Dedifferentiated amniotic fluid mesenchymal stem cell (primary cell): Measurements from ENCODE around the gene CES2.
A peak's percentile ranks its signal among the peaks of the same experiment; 100 is the strongest.

Source experiments
- DNase-seq: peaks from one replicate; pipeline ENCODE4 v3.0.0-alpha.2; 2016; ENCODE audit errors: extremely low spot score

Gene CES2

GRCh38 chr16:66918803-66919568, 16.3 kb upstream of the CES2 start, which contains the start of gene CDH16:
Gene CDH16 (minus strand): TSS chr16:66918885. CDS start chr16:66918065, 820 bp downstream.
- no peak for DNase-seq

DNA sequence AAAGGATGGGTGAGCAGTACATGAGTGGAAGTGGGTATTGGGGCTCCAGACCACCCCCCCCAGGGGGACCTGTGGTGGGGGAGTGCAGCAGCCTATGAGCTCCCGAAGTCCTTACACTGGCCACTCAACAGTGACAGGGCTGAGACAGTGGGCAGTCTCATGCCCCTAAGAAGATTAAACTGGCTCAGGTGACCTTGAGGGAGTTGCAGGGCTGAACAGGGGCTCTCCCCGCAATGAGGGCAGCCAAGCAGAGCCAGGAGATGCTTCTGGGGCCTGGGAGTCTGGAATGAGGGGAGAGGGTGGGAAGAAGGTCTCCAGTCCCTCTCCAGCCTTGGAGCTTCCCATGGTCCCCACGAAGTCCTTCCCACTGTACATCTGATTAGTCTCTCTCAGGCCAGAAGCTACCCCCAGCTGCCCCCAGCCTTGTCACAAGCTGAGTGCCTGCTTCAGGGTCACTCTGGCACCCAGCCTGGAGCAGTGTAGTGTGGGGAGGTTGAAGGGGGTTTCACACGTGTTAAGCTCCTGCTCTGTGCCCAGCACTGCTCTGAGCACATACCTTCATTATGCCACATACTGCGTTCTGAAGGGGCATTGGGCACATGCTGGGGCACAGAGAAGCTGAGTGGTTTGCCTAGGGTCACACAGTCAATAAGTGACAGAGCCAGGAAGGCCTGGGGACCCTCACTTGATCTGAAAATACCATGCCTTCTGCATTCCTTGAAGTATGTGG, 15.6 kb upstream of the CES2 start:
- DNase-seq, result no peak

GRCh38 chr16:66920299-66920590, 15.1 kb upstream of the CES2 start:
- DNase-seq, result no peak

DNA sequence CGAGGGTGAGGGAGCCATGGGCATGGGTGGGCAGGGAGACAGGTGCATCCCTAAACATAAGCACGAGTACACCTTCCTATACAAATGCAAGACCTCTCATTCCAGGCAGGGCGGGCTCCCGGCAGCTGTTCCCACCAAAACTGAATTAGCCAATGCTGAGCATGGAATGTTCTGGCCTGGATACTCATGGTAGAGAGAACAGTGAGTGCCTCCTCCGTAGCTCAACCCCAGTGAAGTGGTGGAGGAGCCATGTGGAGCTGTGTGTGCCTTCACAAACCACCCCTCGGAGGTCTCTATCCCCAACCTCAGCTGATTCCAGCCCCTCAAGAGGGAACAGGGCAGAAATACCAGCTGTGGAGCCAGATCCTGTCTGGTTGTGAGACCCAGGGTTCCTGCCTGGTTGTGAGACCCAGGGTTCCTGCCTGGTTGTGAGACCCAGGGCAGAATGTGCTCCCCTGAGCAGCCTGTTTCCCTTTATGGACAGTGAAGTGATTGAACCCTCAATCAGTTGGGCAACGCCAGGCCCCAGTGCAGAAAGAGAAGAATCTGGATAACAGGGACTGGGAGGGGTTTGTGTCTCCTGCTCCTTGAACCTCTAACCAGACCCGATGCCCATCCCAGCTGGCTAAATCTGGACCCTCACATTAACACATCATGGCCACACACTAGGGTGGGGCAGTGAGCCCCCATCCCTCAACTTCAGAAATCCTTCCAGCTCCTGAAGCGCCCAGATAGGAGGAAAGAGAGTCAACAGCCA, 14.2 kb upstream of the CES2 start:
- DNase-seq, result no peak

DNA sequence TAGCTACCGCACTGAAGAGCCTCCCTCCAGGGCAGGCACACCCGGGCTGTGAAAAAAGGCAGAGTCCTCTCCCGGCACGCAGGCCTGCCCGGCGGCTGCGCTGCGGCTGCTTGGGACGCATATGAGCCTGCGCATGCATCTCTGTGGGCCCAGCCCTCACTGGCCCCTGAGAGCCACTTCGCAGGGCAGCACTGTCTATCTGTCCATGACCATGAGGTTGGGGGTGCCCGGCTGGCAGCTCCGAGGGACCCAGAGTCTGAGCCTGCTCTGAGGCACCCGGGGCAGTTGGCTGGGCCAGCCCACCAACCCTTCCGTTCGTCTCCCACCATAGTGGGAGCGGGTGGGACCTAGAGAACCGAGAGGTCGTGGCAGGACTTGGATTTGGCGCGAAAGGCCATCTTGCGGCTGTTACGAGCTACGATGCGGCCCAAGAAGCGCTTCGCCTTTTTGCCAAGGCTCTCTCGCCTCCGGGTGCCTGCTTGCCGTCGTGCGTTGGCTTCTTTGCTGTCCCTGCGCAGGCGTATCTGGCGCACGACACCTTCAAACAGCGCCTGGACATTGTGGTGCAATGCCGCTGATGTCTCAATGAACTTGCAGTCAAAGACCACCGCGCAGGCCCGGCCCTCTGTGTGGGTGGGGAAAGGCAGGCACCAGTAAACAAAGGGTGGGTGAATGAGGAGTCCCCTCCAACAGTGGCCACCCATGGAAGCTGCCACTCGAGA, 13.4 kb upstream of the CES2 start:
- no peak for DNase-seq

- no peak for DNase-seq
Observed at GRCh38 chr16:66923247-66923731, 12.0 kb upstream of the CES2 start.

- DNase-seq, result no peak
Observed at GRCh38 chr16:66923866-66924265, 11.4 kb upstream of the CES2 start.

GRCh38 chr16:66924527-66925321, 10.6 kb upstream of the CES2 start:
- DNase-seq, result no peak

GRCh38 chr16:66925322-66925840, 9.9 kb upstream of the CES2 start, which contains the start of gene RRAD:
Gene RRAD (minus strand): TSS chr16:66925535. CDS start chr16:66925179, 356 bp downstream.
- no peak for DNase-seq

DNA sequence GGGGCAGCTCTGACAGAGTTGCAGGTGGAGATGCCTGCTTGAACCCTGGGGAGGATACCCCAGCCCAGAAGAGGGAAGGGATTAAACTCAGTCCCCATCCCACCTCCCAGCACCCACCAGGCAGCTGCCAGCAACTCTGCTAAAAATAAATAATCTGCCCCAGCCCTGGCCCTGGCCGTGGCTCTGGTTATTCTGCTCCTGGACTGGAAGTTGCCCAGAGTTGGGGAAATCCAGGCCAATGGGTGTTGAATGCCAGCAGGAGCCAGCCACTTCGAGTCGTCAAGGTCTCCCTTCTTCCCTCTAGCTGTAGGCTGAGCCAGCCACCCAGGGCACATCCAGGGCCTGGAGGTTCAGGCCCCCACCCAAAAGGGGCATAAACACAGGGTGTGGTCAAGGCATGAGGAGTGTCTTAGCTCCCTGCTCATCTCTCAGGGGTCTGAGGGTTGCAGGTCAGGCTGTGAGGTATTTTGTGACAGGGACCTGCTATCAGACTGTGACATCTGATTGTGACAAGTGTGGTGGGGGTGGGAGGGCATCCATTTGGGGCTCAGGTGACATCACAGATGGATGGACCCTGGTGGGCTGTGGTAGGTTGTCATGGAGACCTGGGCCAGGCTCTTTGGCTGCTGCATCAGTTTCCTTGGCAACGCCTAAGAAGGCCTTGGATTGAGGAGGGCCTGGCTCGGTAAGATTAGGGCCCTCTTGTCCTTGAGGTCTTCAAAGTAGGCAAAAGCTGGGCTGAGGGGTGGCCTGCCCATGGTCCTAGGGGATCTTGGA, 9.0 kb upstream of the CES2 start:
- no peak for DNase-seq

DNA sequence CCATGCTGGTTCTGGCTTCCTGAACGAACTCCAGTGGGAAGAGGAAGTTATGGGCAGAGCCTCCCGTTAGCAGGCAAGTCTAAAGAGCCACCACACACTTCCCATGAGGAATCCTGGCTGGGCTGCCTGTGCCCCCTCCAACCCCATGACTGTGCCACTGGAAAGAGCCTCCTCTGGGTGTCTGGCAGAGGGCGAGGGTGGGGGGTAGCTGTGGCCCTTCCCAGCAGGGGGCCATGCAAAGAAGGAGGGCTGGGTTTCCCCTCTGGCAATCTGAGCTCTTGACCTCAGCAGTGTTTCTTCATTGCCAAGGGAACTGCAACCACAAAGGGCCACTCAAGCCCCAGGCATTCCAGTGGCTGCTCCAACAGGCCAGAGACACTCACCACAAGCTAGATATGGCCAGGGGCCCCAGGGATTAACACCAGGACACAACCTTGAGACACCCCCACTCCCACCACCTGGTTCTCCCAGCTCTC, 8.3 kb upstream of the CES2 start:
- DNase-seq, result peak; percentile 55

GRCh38 chr16:66927918-66928649, 7.2 kb upstream of the CES2 start:
- DNase-seq, result no peak

DNA sequence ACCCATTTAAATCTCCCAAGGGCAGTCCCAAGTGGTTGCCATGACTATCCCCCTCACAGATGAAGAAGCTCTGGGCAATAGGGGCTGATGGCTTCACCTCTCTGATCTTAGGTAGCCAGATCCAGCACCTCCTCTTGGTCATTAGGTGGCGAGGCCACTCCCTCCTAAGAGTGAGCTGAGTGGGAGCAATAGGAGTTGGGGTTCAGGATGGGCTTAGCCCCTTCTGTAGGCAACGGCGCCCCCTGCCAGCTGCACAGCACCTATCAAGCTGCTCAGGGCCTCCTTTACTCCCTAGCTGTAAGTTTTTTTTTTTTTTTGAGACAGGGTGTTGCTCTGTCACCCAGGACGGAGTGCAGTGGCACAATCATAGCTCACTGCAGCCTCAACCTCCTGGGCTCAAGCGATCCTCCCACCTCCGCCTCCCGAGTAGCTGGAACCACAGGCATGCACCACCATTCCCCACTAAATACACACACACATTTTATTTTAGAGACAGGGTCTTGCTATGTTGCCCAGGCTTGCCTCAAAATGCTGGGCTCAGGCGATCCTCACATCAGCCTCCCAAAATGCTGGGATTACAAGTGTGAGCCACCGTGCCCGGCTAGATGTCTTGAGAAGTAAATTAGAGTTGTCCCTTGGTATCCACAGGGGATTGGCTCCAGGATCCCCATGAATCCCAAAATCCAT, 6.5 kb upstream of the CES2 start:
- no peak for DNase-seq

DNA sequence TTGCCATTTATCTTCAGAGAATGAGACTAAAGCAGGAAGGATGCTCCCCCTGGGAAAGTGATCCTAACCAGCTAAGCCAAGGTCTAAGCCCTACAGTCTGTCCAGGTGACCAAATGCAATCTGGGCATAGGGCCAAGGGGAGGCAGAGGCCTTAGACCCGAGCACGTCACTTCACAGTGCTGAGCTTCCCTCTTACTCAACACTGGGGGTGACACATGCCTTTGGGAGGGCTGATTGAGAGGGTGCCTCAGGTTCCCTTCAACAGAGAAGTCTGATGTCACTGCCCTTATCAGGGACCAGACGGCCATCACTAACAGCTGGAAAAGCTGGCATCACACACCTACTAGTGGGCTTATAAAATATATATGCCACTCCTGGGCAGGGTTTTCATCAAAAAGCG, 5.1 kb upstream of the CES2 start:
- DNase-seq, result no peak

DNA sequence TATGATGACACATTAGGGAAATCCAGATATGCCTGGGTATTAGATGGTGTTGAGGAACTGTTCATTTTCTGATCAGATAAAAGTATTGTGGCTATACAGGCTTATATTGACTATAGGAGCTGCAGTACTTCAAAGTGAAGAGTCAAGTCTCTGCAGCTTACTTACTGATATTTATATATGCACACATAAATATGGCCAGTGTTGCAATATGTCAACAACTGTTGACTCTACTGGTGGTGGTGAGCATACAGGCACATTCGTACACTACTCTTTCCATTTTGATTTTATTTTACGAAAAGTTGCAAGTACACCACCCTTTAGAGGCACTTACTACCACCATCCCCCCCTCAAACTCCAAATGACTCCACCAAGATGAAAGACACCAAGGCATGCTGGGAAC, 3.7 kb upstream of the CES2 start:
- DNase-seq, result no peak

GRCh38 chr16:66932076-66932475, 3.2 kb upstream of the CES2 start:
- DNase-seq, result no peak

- no peak for DNase-seq
Observed at GRCh38 chr16:66933776-66934137, 1.6 kb upstream of the CES2 start.

- peak; percentile 72 for DNase-seq
Observed at GRCh38 chr16:66934138-66934838, 1.0 kb upstream of the CES2 start, which contains the start of gene CIAO2B. Gene CIAO2B (minus strand): TSS chr16:66934402. CDS start chr16:66934364, 38 bp downstream.
